HG03103 (cell line): Measurements from ENCODE around the gene PPP2R2C.

Source experiments
- ATAC-seq: cut with Tn5 transposase; IDR thresholded peaks from one replicate; pipeline ENCODE4 v1.9.1; 2021; ENCODE audit warnings: low read depth; ENCODE audit not compliant: unreplicated experiment

The PPP2R2C gene

DNA sequence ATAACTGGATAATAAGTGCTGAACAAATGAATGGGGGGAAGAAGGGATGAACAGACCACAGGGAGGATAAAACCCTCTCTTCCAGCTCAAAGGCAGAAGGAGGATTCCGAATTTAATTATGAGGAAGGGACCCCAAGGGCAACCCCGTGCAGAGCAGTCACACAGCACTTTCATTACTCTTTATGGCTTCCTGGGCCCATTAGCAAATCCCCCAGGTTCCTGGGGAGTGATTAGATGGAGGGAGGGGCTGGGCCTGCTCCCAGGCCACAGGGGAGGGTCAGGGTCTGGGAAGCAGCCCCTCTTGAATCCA, 67.1 kb downstream of the PPP2R2C start:
- no peak for ATAC-seq

DNA sequence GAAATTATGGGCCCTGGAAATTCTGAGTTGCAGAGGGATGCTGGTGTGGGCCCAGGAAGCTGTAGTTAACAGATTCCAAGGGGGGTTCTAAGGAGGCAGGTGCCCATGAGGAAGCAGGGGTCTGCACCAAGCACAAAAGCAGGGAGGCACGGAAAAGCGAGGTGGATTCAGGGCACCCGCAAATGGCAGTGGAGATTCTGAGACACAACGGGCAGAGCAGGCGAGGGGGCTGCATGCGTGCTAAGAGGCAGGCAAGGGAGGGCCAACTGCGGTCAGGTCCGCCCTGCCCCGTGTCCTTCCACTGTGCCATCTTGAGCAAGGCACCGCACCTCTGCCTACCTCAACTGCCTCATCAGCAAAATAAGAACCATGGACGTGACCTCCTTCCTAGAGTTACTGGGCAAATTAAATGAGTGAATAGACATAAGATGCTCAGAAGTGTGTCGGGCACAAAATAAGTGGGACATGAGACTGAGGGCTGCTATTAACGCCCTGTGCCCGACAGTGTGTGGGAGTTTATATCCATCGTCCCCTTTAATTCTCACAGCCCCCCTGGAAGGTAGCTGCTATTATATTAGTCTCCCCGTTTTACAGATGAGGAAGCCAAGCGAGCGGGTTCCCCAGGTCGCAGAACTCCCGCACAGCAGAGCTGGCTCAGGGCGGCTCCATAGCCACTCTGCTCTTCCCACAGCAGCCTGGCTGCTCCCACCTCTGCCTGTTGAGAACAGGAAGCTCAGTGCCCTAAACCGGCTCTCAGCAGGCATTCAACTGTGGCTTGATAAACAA, 67.6 kb downstream of the PPP2R2C start:
- ATAC-seq: no peak

- ATAC-seq: no peak
These were observed 69.1 kb downstream of the PPP2R2C start for GRCh38 chr4:6403400-6403685.

- ATAC-seq: no peak
These were observed 69.6 kb downstream of the PPP2R2C start for GRCh38 chr4:6402566-6403399.

DNA sequence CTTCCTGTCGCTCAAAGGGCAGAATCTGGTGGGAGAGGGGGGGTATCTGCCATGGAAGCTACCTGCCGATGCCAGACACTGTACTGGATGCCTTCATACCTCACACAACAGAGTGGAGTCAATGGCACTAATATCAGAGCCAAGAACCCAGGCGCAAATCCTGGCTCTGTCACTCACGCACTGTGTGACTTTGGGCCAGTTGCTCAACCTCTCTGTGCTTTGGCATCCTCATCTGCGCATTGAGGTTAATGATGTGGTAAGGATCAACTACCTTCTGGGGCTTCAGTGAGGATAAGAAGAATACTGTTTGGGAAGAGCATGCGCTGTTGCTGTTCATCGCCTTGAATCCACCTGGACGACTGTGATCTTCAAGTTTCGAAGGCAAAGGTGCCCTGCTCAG, 70.6 kb downstream of the PPP2R2C start:
- ATAC-seq: no peak

DNA sequence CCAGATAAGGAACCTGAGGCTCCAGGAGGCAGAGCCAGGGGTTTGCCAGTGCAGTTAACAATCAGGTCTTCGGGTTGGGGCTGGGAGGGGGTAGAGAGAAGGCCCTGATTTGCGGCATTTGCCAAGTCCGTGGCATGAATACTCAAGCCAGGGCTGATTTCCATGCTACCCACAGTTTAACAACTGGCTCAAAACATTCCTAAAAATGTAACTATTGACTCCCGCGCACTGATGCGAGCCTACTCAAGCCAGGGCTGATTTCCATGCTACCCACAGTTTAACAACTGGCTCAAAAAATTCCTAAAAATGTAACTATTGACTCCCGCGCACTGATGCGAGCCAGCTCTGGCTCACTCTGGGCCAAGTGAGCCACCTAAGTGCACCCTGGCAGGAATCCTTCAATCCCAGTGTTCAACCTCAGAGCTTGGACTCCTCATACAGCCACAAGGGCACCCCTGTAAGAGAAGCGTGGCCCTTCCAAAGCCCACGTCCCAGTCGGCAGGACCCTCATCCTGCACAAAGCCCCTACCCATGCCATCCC, 75.6 kb downstream of the PPP2R2C start:
- no peak for ATAC-seq

DNA sequence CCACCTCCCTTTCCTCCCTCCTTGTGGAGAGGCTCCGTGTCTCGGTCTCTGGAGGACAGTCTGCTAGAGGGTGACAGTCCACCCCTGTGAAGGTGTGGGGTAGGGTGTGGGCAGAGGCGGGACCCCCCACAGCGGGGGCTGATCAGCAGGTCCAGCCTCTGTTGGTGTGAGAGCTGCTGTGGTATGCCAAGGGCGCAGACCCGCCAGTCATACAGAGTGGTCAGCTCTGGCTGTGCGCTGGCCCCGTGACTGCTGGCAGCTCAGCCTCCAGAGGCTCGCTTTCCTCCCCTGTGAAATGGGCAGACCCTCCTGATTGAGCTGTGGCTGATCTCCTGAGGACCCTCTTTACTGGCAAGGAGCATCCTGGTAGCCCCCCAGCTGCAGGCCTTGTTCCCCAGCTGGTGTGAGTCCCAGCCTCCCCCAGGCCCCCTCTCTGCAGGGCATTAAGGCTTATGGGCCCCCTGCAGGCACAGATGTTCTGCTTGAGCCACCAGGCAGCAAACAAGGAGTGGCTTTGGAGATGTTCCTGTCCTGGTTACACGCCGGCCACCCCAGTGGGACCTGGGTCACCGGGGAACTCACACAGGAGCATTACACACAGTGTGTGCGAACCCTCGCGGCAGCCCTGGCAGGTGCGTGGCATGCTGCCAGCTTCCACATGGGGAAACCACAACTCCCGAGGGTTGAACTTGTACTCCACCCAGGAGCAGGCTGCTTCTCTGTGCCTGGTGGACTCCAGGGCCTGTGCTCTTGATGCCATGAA, 76.8 kb downstream of the PPP2R2C start:
- ATAC-seq: no peak

- no peak for ATAC-seq
These were observed 77.7 kb downstream of the PPP2R2C start for GRCh38 chr4:6394671-6395081.

- no peak for ATAC-seq
These were observed 78.6 kb downstream of the PPP2R2C start for GRCh38 chr4:6393544-6394475.

DNA sequence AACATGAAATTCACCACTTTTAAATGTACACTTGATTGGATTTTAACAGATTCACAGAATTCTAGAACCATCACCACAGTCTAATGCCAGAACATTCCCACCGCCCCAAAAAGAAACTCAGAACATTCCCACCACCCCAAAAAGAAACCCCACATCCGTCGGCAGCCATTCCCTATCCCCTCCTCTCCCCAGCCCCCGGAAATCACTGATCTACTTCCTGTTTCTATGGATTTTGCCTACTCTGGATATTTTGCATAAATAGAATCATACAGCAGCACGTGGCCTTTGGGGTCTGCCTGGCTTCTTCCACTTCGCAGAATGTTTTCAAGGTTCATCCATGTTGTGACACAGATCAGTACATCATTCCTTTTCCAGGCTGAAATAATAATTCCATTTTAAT, 79.3 kb downstream of the PPP2R2C start:
- no peak for ATAC-seq

DNA sequence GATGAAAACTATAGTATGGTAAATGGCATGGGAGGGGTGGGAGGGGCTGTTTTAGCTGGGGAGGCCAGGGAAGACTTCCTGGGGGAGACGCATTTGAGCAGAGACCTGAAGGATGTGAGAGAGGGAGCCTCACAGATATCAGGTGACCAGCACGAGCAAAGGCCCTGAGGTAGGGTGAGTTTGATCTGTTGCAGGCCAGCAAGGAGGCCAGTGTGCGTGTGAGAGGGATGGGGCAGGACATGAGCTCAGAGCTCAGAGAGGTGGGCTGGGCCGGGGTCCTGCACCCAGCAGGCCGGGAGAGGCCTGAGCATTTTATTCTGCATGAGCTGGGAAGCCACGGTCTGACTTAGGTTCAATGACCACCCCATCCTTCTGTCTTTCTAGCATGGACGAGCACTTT, 80.0 kb downstream of the PPP2R2C start:
- ATAC-seq: no peak

- no peak for ATAC-seq
These were observed 80.6 kb downstream of the PPP2R2C start for GRCh38 chr4:6391852-6392188.

GRCh38 chr4:6391186-6391851, 81.1 kb downstream of the PPP2R2C start:
- no peak for ATAC-seq

GRCh38 chr4:6390356-6390755, 82.1 kb downstream of the PPP2R2C start:
- ATAC-seq: no peak

GRCh38 chr4:6389142-6389825, 83.1 kb downstream of the PPP2R2C start:
- no peak for ATAC-seq

- ATAC-seq: no peak
These were observed 83.7 kb downstream of the PPP2R2C start for GRCh38 chr4:6388713-6389112.

DNA sequence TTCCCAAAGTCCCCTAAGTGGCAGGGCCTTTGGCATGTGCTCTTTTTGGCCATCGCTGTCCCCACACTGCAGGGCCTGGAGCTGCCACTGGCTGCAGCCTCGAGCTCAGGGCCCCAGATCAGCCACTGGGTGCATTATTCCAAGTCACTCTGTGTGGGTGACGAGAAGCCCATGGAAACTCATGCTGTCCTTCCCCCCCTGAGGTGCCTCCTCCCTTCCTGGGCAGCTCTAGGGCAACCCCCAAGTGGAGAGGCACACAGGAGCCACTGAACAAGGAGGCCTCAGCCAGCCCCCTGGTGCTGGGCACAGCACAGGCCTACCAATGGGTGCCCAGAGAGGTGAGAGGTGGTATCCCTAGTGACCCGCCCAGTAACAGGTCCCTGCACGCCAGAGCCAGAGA, 84.5 kb downstream of the PPP2R2C start:
- ATAC-seq: no peak

DNA sequence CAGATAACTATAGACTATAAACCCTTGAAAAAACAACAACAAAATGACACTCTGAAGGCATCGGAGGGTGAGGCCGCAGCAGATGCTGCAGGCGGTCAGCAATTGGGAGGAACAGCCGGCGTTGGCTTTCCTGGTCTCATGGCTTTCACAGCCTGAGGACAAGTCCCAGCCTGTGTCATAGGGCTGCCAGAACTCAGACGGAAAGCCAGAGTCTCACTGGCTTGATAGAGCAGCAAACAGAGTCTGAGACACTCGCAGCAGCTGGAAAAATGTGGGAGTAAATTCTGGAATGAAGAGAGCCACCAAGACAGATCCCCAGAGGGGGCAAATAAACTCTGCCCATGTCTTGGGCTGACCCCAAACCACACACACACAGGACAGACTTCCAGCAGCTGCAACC, 86.3 kb downstream of the PPP2R2C start:
- ATAC-seq: no peak

DNA sequence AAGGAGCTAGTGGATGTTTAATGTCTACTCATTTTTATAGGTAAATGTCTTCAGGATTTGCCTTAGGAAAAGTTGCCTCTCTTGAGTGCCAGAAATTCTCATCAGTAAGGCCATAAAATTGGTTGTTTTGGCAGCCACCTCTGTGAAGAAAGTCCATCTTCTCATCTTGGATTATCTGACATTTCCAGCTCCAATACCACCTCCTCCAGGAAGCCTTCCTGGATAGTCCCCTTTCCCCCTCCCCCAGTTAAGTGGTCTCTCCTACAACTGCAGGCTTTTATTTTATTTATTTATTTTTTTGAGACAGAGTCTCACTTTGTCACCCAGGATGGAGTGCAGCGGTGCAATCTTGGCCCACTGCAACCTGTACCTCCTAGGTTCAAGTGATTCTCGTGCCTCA, 87.1 kb downstream of the PPP2R2C start:
- ATAC-seq: no peak
